Large intestine (tissue), 3 donors: ENCODE results near the gene RPS6KC1. TPM values are rescaled to one million over a fixed set of nuclear protein-coding genes. Genes with fewer than 3 reads are reported as not detected.
"Not testable (repeated sequence)": the region's sequence is repeated elsewhere in the genome, so short reads cannot be mapped to it uniquely, and the experiment has no call there.

ENCODE experiments used
- DNase-seq, 2 donors: peaks; one replicate each; pipeline versions ENCODE4 v3.0.0 to v3.0.0-alpha.2; 2013
- H3K27ac ChIP-seq: one replicate; pipeline ENCODE4 v1.5.1; 2013; ENCODE audit warnings: low read length
- H3K27me3 ChIP-seq: 2 replicates; pipeline ENCODE4 v1.6.1; 2013; ENCODE audit warnings: low read length; ENCODE audit not compliant: control insufficient read depth, insufficient read depth
- H3K36me3 ChIP-seq: 2 replicates; pipeline ENCODE4 v1.6.1; 2013; ENCODE audit warnings: low read length; ENCODE audit not compliant: control insufficient read depth, insufficient read depth
- H3K4me1 ChIP-seq: one replicate; pipeline ENCODE4 v1.6.1; 2013; ENCODE audit warnings: low read length; ENCODE audit not compliant: control insufficient read depth, insufficient read depth
- H3K4me3 ChIP-seq: one replicate; pipeline ENCODE4 v1.5.1; 2013; ENCODE audit warnings: low read length
- H3K9me3 ChIP-seq: one replicate; pipeline ENCODE4 v1.6.1; 2013; ENCODE audit warnings: mild to moderate bottlenecking, low read depth, low read length, moderate library complexity; ENCODE audit not compliant: control insufficient read depth
- WGBS: methylation state at CpG from one replicate; pipeline ENCODE4 v1.1.5; 2013; ENCODE audit warnings: low lambda C conversion rate; ENCODE audit not compliant: insufficient coverage; 5-methylcytosine and 5-hydroxymethylcytosine counted together
- polyA plus RNA-seq: library from polyadenylated mRNA; unstranded; fragments of 120-200 nt; gene quantifications from one replicate; pipeline ENCODE4 v1.2.1, GENCODE V29; 2013

RPS6KC1 gene
- polyA plus RNA-seq, 1 donor: 13.7 TPM

- no peak for DNase-seq
- H3K4me3 ChIP-seq: no peak overlapping the region
Measured at GRCh38 chr1:213032651-213033050, 18.4 kb upstream of the RPS6KC1 start.

GRCh38 chr1:213034713-213035112 lies 16.3 kb upstream of the RPS6KC1 start:
- no peaks in the 10 kb centered on the region for H3K4me1 ChIP-seq
- no peaks in the 10 kb centered on the region for H3K36me3 ChIP-seq
- no peaks in the 10 kb centered on the region for H3K9me3 ChIP-seq
- H3K4me3 ChIP-seq: no peak overlapping the region
- peaks cover 2% of the 10 kb centered on the region for H3K27me3 ChIP-seq
- no peak overlapping the region for H3K27ac ChIP-seq
- no peak for DNase-seq
- WGBS: no CpG with 5 or more reads among the region's 1 CpG

More at GRCh38 chr1:213032651-213033050, 18.4 kb upstream of the RPS6KC1 start:
- Histone ChIP-seq H3K36me3 (no peaks in the 10 kb centered on the region), H3K27me3 (peaks cover 2% of the 10 kb centered on the region), H3K9me3 (no peaks in the 10 kb centered on the region), H3K4me1 (no peaks in the 10 kb centered on the region), H3K27ac (no peak overlapping the region)

GRCh38 chr1:213035573-213035972 lies 15.5 kb upstream of the RPS6KC1 start:
- H3K27me3 ChIP-seq: peaks cover 2% of the 10 kb centered on the region
- no CpG with 5 or more reads among the region's 2 CpGs for WGBS
- no peaks in the 10 kb centered on the region for H3K36me3 ChIP-seq
- no peak overlapping the region for H3K27ac ChIP-seq
- H3K4me1 ChIP-seq: no peaks in the 10 kb centered on the region
- no peak for DNase-seq
- H3K9me3 ChIP-seq: no peaks in the 10 kb centered on the region
- no peak overlapping the region for H3K4me3 ChIP-seq

GRCh38 chr1:213041443-213041842 lies 9.6 kb upstream of the RPS6KC1 start:
- DNase-seq: no peak
- no peaks in the 10 kb centered on the region for H3K9me3 ChIP-seq
- H3K27ac ChIP-seq: no peak overlapping the region
- H3K27me3 ChIP-seq: no peaks in the 10 kb centered on the region
- H3K4me3 ChIP-seq: no peak overlapping the region
- WGBS: no CpG with 5 or more reads among the region's 1 CpG
- no peaks in the 10 kb centered on the region for H3K36me3 ChIP-seq
- no peaks in the 10 kb centered on the region for H3K4me1 ChIP-seq

GRCh38 chr1:213045321-213046226 lies 5.5 kb upstream of the RPS6KC1 start:
- not testable (repeated sequence) for H3K36me3 ChIP-seq, H3K27me3 ChIP-seq, H3K27ac ChIP-seq, H3K9me3 ChIP-seq, H3K4me3 ChIP-seq, H3K4me1 ChIP-seq
- peak in 1 of 2 donors; percentile 34 for DNase-seq
- 80% methylated on average over 2 of the region's 13 CpGs for WGBS

GRCh38 chr1:213049232-213049631 lies 1.8 kb upstream of the RPS6KC1 start:
- Histone ChIP-seq H3K36me3 (no peaks in the 10 kb centered on the region), H3K27ac (no peak overlapping the region), H3K27me3 (no peaks in the 10 kb centered on the region), H3K9me3 (no peaks in the 10 kb centered on the region), H3K4me1 (peaks cover 5% of the 10 kb centered on the region), H3K4me3 (no peak overlapping the region)
- WGBS: no CpG with 5 or more reads among the region's 1 CpG
- DNase-seq: no peak

GRCh38 chr1:213050745-213051126 lies 305 bp upstream of the RPS6KC1 start:
- DNase-seq: no peak
- no peaks in the 10 kb centered on the region for H3K27me3 ChIP-seq
- no peaks in the 10 kb centered on the region for H3K36me3 ChIP-seq
- peak overlapping the region; percentile 74 for H3K27ac ChIP-seq
- peaks cover 5% of the 10 kb centered on the region for H3K4me1 ChIP-seq
- H3K4me3 ChIP-seq: peak overlapping the region; percentile 83
- 100% methylated on average over 2 of the region's 15 CpGs for WGBS
- no peaks in the 10 kb centered on the region for H3K9me3 ChIP-seq

- DNase-seq: no peak
- no CpG with 5 or more reads among the region's 2 CpGs for WGBS
Measured at GRCh38 chr1:213051881-213052202, 801 bp downstream of the RPS6KC1 start.

GRCh38 chr1:213053455-213053854 lies 2.4 kb downstream of the RPS6KC1 start:
- Histone ChIP-seq H3K4me3 (no peak overlapping the region), H3K27ac (no peak overlapping the region), H3K9me3 (no peaks in the 10 kb centered on the region), H3K27me3 (no peaks in the 10 kb centered on the region), H3K4me1 (peaks cover 5% of the 10 kb centered on the region), H3K36me3 (no peaks in the 10 kb centered on the region)
- no peak for DNase-seq

More at GRCh38 chr1:213051881-213052202, 801 bp downstream of the RPS6KC1 start:
- H3K27me3 ChIP-seq: no peaks in the 10 kb centered on the region
- no peak overlapping the region for H3K27ac ChIP-seq
- H3K36me3 ChIP-seq: no peaks in the 10 kb centered on the region
- no peaks in the 10 kb centered on the region for H3K9me3 ChIP-seq
- peak overlapping the region; percentile 83 for H3K4me3 ChIP-seq
- peaks cover 5% of the 10 kb centered on the region for H3K4me1 ChIP-seq

GRCh38 chr1:213054142-213054541 lies 3.1 kb downstream of the RPS6KC1 start:
- H3K9me3 ChIP-seq: no peaks in the 10 kb centered on the region
- 70% methylated on average over 1 of the region's 2 CpGs for WGBS
- H3K27me3 ChIP-seq: no peaks in the 10 kb centered on the region
- H3K36me3 ChIP-seq: no peaks in the 10 kb centered on the region
- H3K27ac ChIP-seq: no peak overlapping the region
- H3K4me3 ChIP-seq: no peak overlapping the region
- no peak for DNase-seq
- peaks cover 5% of the 10 kb centered on the region for H3K4me1 ChIP-seq
